HCT116 (cell line): ENCODE results near the gene DCDC2.

Source experiments
- ATF3 ChIP-seq: IDR thresholded peaks from 2 replicates; pipeline ENCODE4 v1.6.1; 2012
- CEBPB ChIP-seq: IDR thresholded peaks from 2 replicates; pipeline ENCODE4 v1.6.1; 2012; ENCODE audit warnings: low read depth
- CTCF ChIP-seq, 3 experiments: fragments of 200-600 bp in 1 of 3; sonication (generic) in 1 of 3; IDR thresholded peaks in 2 of 3; conservative IDR thresholded peaks in 1 of 3; 2 replicates each; pipeline ENCODE4 v1.5.1; 2012 to 2017; ENCODE audit warnings: low read depth in 2 of 3, low read length in 2 of 3, antibody characterized with exemption in 1 of 3, borderline replicate concordance in 1 of 3, control low read depth in 1 of 3, mild to moderate bottlenecking in 1 of 3, mixed read lengths in 1 of 3, mixed run types in 1 of 3, moderate library complexity in 1 of 3; ENCODE audit not compliant: insufficient read depth in 1 of 3
- FOSL1 ChIP-seq: IDR thresholded peaks from 2 replicates; pipeline ENCODE4 v1.6.1; 2012; ENCODE audit warnings: low read depth
- POLR2A ChIP-seq: IDR thresholded peaks from 2 replicates; pipeline ENCODE4 v1.7.0; 2011; ENCODE audit warnings: borderline replicate concordance; ENCODE audit not compliant: insufficient read depth, insufficient read length; ENCODE audit errors: extremely low read depth
- POLR2AphosphoS5 ChIP-seq: IDR thresholded peaks from 2 replicates; pipeline ENCODE4 v1.6.1; 2011; ENCODE audit warnings: mild to moderate bottlenecking, low read depth, low read length, moderate library complexity
- REST ChIP-seq: IDR thresholded peaks from 2 replicates; pipeline ENCODE4 v1.6.1; 2012; ENCODE audit warnings: low read depth
- TCF7L2 ChIP-seq: IDR thresholded peaks from 2 replicates; pipeline ENCODE4 v1.7.0; 2011; ENCODE audit warnings: borderline replicate concordance, inconsistent platforms; ENCODE audit not compliant: insufficient read depth, insufficient read length; ENCODE audit errors: extremely low read depth
- ZFX ChIP-seq: fragments of 450-650 bp; IDR thresholded peaks from 2 replicates; pipeline ENCODE4 v1.6.1; 2017

- TF ChIP-seq CTCF (IDR thresholded peaks at IDR 0.05 in 2 of 3, conservative IDR thresholded peaks at IDR 0.05 in 1 of 3; ENCODE audit: borderline replicate concordance in 1 of 3, insufficient read depth in 1 of 3, low read depth in 2 of 3, low read length in 2 of 3) (no peak), FOSL1 (no peak), POLR2AphosphoS5 (no peak), TCF7L2 (no peak), ZFX (no peak), POLR2A (no peak), REST (no peak), CEBPB (no peak), ATF3 (no peak)
Measured at GRCh38 chr6:24225838-24226237, 132.0 kb downstream of the DCDC2 start.
